HG03095 (cell line): ENCODE data around the gene CNOT8.

ENCODE experiments used
- ATAC-seq: cut with Tn5 transposase; IDR thresholded peaks from one replicate; pipeline ENCODE4 v1.9.1; 2021; ENCODE audit warnings: moderate library complexity; ENCODE audit not compliant: unreplicated experiment

Gene CNOT8

GRCh38 chr5:154863291-154864080, 5.1 kb downstream of the CNOT8 start:
- no peak for ATAC-seq

GRCh38 chr5:154865466-154866184, 7.2 kb downstream of the CNOT8 start:
- no peak for ATAC-seq

GRCh38 chr5:154866841-154867240, 8.4 kb downstream of the CNOT8 start:
- no peak for ATAC-seq

- ATAC-seq, result no peak
Measured at GRCh38 chr5:154868702-154869101, 10.3 kb downstream of the CNOT8 start.

- ATAC-seq, result no peak
Measured at GRCh38 chr5:154871734-154872133, 13.3 kb downstream of the CNOT8 start.

GRCh38 chr5:154873791-154874331, 15.4 kb downstream of the CNOT8 start:
- ATAC-seq, result no peak

- ATAC-seq, result no peak
Measured at GRCh38 chr5:154878642-154879335, 20.4 kb downstream of the CNOT8 start.

GRCh38 chr5:154881986-154882385, 23.6 kb downstream of the CNOT8 start:
- no peak for ATAC-seq

- no peak for ATAC-seq
Measured at GRCh38 chr5:154884424-154884823, 26.0 kb downstream of the CNOT8 start.

- ATAC-seq, result no peak
Measured at GRCh38 chr5:154885439-154885838, 27.0 kb downstream of the CNOT8 start.

- no peak for ATAC-seq
Measured at GRCh38 chr5:154892369-154892771, 33.9 kb downstream of the CNOT8 start.

- ATAC-seq, result no peak
Measured at GRCh38 chr5:154893381-154893780, 35.0 kb downstream of the CNOT8 start.

GRCh38 chr5:154895606-154896561, 37.5 kb downstream of the CNOT8 start:
- ATAC-seq, result no peak

GRCh38 chr5:154896562-154897165, 38.2 kb downstream of the CNOT8 start:
- ATAC-seq, result no peak

GRCh38 chr5:154898210-154898609, 39.8 kb downstream of the CNOT8 start:
- no peak for ATAC-seq

GRCh38 chr5:154899151-154899816, 40.9 kb downstream of the CNOT8 start:
- ATAC-seq, result no peak

GRCh38 chr5:154900066-154900465, 41.6 kb downstream of the CNOT8 start:
- no peak for ATAC-seq

- no peak for ATAC-seq
Measured at GRCh38 chr5:154901276-154901675, 42.8 kb downstream of the CNOT8 start.

- no peak for ATAC-seq
Measured at GRCh38 chr5:154901913-154902312, 43.5 kb downstream of the CNOT8 start.
